Right lobe of liver (tissue), 4 donors: ENCODE data around the gene ZNF208.

Source experiments
- POLR2A ChIP-seq: fragments of 450-650 bp; IDR thresholded peaks from one replicate; pipeline ENCODE4 v1.6.1; 2017; ENCODE audit warnings: antibody characterized with exemption, mild to moderate bottlenecking
- TF ChIP-seq, protein P1 (sequence below), 4 donors: fragments of 200-600 bp in 3 of 4; fragments of 450-650 bp in 1 of 4; IDR thresholded peaks; one replicate each; pipeline versions ENCODE4 v1.5.1 to v1.8.0; 2016 to 2022; ENCODE audit warnings: antibody characterized with exemption in 4 of 4, mild to moderate bottlenecking in 2 of 4
- donor health status: DM: no; HTN: no; CAD: no.
- donor health status: DM: no; HTN: no; CAD: no.
- donor health status: DM: no; HTN: yes; CAD: no.

- TF ChIP-seq POLR2A = no peak
- TF ChIP-seq, protein P1, sequence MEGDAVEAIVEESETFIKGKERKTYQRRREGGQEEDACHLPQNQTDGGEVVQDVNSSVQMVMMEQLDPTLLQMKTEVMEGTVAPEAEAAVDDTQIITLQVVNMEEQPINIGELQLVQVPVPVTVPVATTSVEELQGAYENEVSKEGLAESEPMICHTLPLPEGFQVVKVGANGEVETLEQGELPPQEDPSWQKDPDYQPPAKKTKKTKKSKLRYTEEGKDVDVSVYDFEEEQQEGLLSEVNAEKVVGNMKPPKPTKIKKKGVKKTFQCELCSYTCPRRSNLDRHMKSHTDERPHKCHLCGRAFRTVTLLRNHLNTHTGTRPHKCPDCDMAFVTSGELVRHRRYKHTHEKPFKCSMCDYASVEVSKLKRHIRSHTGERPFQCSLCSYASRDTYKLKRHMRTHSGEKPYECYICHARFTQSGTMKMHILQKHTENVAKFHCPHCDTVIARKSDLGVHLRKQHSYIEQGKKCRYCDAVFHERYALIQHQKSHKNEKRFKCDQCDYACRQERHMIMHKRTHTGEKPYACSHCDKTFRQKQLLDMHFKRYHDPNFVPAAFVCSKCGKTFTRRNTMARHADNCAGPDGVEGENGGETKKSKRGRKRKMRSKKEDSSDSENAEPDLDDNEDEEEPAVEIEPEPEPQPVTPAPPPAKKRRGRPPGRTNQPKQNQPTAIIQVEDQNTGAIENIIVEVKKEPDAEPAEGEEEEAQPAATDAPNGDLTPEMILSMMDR (IDR thresholded peaks at IDR 0.05) = no peak
These were observed 110.3 kb downstream of the ZNF208 start for GRCh38 chr19:21900401-21900800.
